Mucosa of descending colon (tissue), 3 donors: ENCODE data around the gene DLG2. TPM values are rescaled to one million over a fixed set of nuclear protein-coding genes. Genes with fewer than 3 reads are reported as not detected.
A peak's percentile ranks its signal among the peaks of the same experiment; 100 is the strongest.

ENCODE experiments used
- ATAC-seq: fragments of 200-7000 bp; cut with Tn5 transposase; one replicate; pipeline ENCODE4 v1.9.1; 2020; ENCODE audit warnings: mild to moderate bottlenecking, moderate library complexity
- DNase-seq, 3 donors: peaks; one replicate each; pipeline ENCODE4 v3.0.0-alpha.2; 2020
- H3K36me3 ChIP-seq: fragments of 200-600 bp; one replicate; pipeline ENCODE4 v1.8.0; 2021; ENCODE audit warnings: low read depth, mild to moderate bottlenecking
- H3K4me1 ChIP-seq: fragments of 200-600 bp; one replicate; pipeline ENCODE4 v1.8.0; 2021; ENCODE audit warnings: low read depth, mild to moderate bottlenecking
- H3K4me3 ChIP-seq: fragments of 200-600 bp; one replicate; pipeline ENCODE4 v1.8.0; 2021; ENCODE audit warnings: mild to moderate bottlenecking
- H3K9me3 ChIP-seq: fragments of 200-600 bp; one replicate; pipeline ENCODE4 v1.8.0; 2021; ENCODE audit warnings: mild to moderate bottlenecking
- intact Hi-C, 2 donors: fragments of 100-400 bp; cut with DNase I in 1 of 2; cut with micrococcal nuclease in 1 of 2; formaldehyde crosslinking; loops; one replicate each; pipeline versions ENCODE4 v1.11.0 to v1.11.1; 2022; cut with DNase I, micrococcal nuclease
- total RNA-seq, 3 donors: library from RNA; stranded (reverse); fragmentation: NEBNext Ultra II Directional in 2 of 3; extraction: Animal tissue kit (Norgen Biotek cat#: 25700) in 2 of 3; gene quantifications; one replicate each; pipeline versions ENCODE4 v1.2.1 to v1.2.4, GENCODE V29; 2021 to 2023
- TF ChIP-seq, protein P1 (sequence below): fragments of 200-600 bp; IDR thresholded peaks from one replicate; pipeline ENCODE4 v1.8.0; 2022; ENCODE audit warnings: antibody characterized with exemption, mild to moderate bottlenecking
- donor health status: DM: no; HTN: no; CAD: no; lungs with moderate emphysema.
- donor health status: DM: no; HTN: no; CAD: no.
- donor health status: DM: no; HTN: yes; CAD: no.

Gene DLG2
- total RNA-seq, 3 donors from 2014 or later: 2.1 to 11.1 (median 2.4) TPM

DNA sequence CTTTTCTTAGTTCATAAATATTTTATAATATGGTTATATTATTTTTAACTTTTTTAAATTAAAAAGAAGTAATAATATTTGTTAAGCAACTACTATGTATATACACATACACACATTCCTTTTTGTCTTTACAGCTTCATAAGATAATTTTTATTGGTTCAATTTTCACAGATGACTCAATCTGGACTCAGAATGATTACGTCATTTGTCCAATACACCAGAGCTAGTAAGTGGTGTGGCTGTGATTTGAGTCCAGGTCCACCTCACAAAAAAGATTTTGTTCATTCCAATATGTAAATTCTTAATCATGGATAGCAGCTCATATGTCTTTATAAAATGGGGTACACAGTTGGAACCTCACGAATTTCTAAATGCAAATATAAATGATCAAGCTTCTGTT is 1014.5 kb downstream of the DLG2 start:
- DNase-seq (no peak), ATAC-seq (no peak)
- no peaks in the 10 kb centered on the region for H3K9me3 ChIP-seq
- H3K4me1 ChIP-seq: no peaks in the 10 kb centered on the region
- no peaks in the 10 kb centered on the region for H3K36me3 ChIP-seq
- intact Hi-C loops: no loop called here
- TF ChIP-seq, protein P1, sequence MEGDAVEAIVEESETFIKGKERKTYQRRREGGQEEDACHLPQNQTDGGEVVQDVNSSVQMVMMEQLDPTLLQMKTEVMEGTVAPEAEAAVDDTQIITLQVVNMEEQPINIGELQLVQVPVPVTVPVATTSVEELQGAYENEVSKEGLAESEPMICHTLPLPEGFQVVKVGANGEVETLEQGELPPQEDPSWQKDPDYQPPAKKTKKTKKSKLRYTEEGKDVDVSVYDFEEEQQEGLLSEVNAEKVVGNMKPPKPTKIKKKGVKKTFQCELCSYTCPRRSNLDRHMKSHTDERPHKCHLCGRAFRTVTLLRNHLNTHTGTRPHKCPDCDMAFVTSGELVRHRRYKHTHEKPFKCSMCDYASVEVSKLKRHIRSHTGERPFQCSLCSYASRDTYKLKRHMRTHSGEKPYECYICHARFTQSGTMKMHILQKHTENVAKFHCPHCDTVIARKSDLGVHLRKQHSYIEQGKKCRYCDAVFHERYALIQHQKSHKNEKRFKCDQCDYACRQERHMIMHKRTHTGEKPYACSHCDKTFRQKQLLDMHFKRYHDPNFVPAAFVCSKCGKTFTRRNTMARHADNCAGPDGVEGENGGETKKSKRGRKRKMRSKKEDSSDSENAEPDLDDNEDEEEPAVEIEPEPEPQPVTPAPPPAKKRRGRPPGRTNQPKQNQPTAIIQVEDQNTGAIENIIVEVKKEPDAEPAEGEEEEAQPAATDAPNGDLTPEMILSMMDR: no peak
- no peak overlapping the region for H3K4me3 ChIP-seq

GRCh38 chr11:84608837-84609196 is 1018.3 kb downstream of the DLG2 start:
- DNase-seq (no peak), ATAC-seq (no peak)
- Histone ChIP-seq H3K4me1 (no peaks in the 10 kb centered on the region), H3K4me3 (no peak overlapping the region), H3K9me3 (no peaks in the 10 kb centered on the region), H3K36me3 (no peaks in the 10 kb centered on the region)
- TF ChIP-seq, protein P1: no peak
- intact Hi-C loops: no loop called here

DNA sequence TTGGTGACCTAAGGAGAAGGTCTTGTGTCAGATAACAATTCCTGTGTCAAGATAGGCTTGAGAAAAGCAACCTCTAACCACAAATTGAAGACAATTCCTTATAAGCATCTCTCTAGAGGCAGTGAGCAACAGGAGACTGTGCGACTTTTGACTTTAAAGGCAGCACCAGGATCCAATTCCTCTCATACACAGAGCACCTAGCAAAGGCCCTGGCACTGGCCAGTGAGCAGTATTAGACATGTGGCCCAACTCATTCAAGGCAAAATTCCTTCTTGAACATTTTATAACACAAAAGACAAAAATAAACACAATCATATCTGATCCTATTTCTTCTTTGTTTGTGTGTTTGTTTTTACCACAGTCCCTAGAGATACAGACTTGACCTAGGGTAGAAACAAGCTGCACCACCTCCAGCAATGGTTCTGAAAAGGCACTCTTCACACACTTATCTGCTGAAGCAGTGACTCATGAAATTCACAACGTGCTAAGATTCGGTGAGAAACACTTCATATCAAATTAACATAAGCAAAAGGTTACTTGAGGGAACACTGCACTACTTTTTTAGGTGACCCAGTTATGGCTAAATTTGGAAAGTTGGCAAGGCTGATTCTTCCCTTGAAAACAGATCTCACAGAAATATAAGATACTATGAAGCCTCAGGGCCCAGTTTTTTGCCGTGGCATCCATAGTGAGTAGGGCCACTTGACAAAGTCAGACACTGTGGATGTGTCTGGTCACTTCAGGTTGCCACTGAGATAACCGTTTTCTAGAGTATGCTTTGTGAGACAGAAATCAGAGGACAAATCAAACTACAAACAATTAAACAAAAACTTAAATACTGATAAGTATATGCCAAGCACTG is 1018.9 kb downstream of the DLG2 start:
- no peak overlapping the region for H3K4me3 ChIP-seq
- H3K36me3 ChIP-seq: no peaks in the 10 kb centered on the region
- H3K9me3 ChIP-seq: no peaks in the 10 kb centered on the region
- DNase-seq (no peak), ATAC-seq (no peak)
- intact Hi-C loops: no loop called here
- no peaks in the 10 kb centered on the region for H3K4me1 ChIP-seq
- TF ChIP-seq, protein P1: no peak

GRCh38 chr11:84594602-84595001 is 1032.5 kb downstream of the DLG2 start:
- H3K36me3 ChIP-seq: no peaks in the 10 kb centered on the region
- TF ChIP-seq, protein P1: no peak
- peaks cover 3% of the 10 kb centered on the region for H3K4me1 ChIP-seq
- intact Hi-C loops: no loop called here
- peak; percentile 74 for ATAC-seq
- peak in 1 of 3 donors; percentile 3 for DNase-seq
- H3K9me3 ChIP-seq: no peaks in the 10 kb centered on the region
- H3K4me3 ChIP-seq: no peak overlapping the region

GRCh38 chr11:84590106-84590505 is 1037.0 kb downstream of the DLG2 start:
- TF ChIP-seq, protein P1: no peak
- intact Hi-C loops: no loop called here
- DNase-seq: no peak
- no peak for ATAC-seq
- no peak overlapping the region for H3K4me3 ChIP-seq
- peaks cover 3% of the 10 kb centered on the region for H3K4me1 ChIP-seq
- no peaks in the 10 kb centered on the region for H3K9me3 ChIP-seq
- H3K36me3 ChIP-seq: no peaks in the 10 kb centered on the region
